H1 (cell line): ENCODE results near the gene ADAMTS17. TPM values are rescaled to one million over a fixed set of nuclear protein-coding genes. Genes with fewer than 3 reads are reported as not detected.

ENCODE experiments used
- CTCF ChIA-PET: fragments of 300-600 bp; sonication (Branson Sonifier 250); formaldehyde crosslinking; loops from one replicate; lab custom pipeline; 2021; ENCODE audit not compliant: partially characterized antibody; lab: Charles Lee
- POLR2A ChIA-PET: fragments of 300-600 bp; sonication (Branson Sonifier 250); formaldehyde crosslinking; loops from one replicate; lab custom pipeline; 2021; ENCODE audit warnings: inconsistent platforms; ENCODE audit not compliant: partially characterized antibody; lab: Charles Lee
- DNase-seq, 2 experiments: peaks; one replicate each; pipeline versions ENCODE4 v3.0.0 to v3.0.0-alpha.2; 2010 to 2022; ENCODE audit warnings: low spot score in 2 of 2, low read depth in 1 of 2, mixed read lengths in 1 of 2
- FAIRE-seq: peaks from 2 replicates; lab custom pipeline; 2011; peaks lifted over from hg19 to GRCh38; lab: Jason Lieb, UNC
- H2AFZ ChIP-seq: 2 replicates; pipeline ENCODE4 v1.8.1; 2012; ENCODE audit warnings: low read length, inconsistent platforms
- H2AK5ac ChIP-seq: 2 replicates; pipeline ENCODE4 v1.6.1; 2013; ENCODE audit warnings: low read depth, low read length
- H2BK120ac ChIP-seq: replicated peaks from 2 replicates; pipeline ENCODE3; 2013; ENCODE audit warnings: low read depth, low read length, inconsistent platforms
- H2BK12ac ChIP-seq: 2 replicates; pipeline ENCODE4 v1.6.1; 2013; ENCODE audit warnings: low read depth, low read length
- H2BK15ac ChIP-seq: 2 replicates; pipeline ENCODE4 v1.6.1; 2013; ENCODE audit warnings: low read length
- H2BK20ac ChIP-seq: 2 replicates; pipeline ENCODE4 v1.6.1; 2013; ENCODE audit warnings: low read length
- H2BK5ac ChIP-seq: 2 replicates; pipeline ENCODE4 v1.6.1; 2013; ENCODE audit warnings: low read depth, low read length
- H3K14ac ChIP-seq: 2 replicates; pipeline ENCODE4 v1.6.1; 2013; ENCODE audit warnings: inconsistent platforms; ENCODE audit not compliant: insufficient read length
- H3K18ac ChIP-seq: 2 replicates; pipeline ENCODE4 v1.6.1; 2013; ENCODE audit warnings: low read length; ENCODE audit errors: extremely low read depth
- H3K23ac ChIP-seq: 2 replicates; pipeline ENCODE4 v1.6.1; 2013; ENCODE audit warnings: inconsistent platforms; ENCODE audit not compliant: insufficient read length
- H3K23me2 ChIP-seq: 2 replicates; pipeline ENCODE4 v1.6.1; 2013; ENCODE audit warnings: low read depth, low read length
- H3K27ac ChIP-seq: 2 replicates; pipeline ENCODE4 v1.6.1; 2011; ENCODE audit warnings: low read depth, low read length, inconsistent platforms
- H3K27me3 ChIP-seq, 4 experiments: replicated peaks in 1 of 4; 1 replicate in 1 of 4; 2 replicates in 3 of 4; pipeline versions ENCODE4 v1.6.1 to v1.8.1; 2011 to 2013; ENCODE audit warnings: low read length in 3 of 4, mild to moderate bottlenecking in 3 of 4, inconsistent platforms in 2 of 4, mixed read lengths in 2 of 4, moderate library complexity in 1 of 4; ENCODE audit not compliant: control insufficient read depth in 3 of 4, insufficient read depth in 3 of 4; ENCODE audit errors: extremely low read depth in 1 of 4
- H3K36me3 ChIP-seq, 4 experiments: 2 replicates each; pipeline versions ENCODE4 v1.6.1 to v1.8.1; 2011 to 2013; ENCODE audit warnings: mild to moderate bottlenecking in 4 of 4, low read length in 3 of 4, moderate library complexity in 2 of 4, control low read depth in 1 of 4, inconsistent platforms in 1 of 4; ENCODE audit not compliant: insufficient read depth in 4 of 4, control insufficient read depth in 2 of 4
- H3K4ac ChIP-seq: replicated peaks from 2 replicates; pipeline ENCODE3; 2013; ENCODE audit warnings: low read length, low read depth, mixed read lengths, inconsistent platforms; ENCODE audit not compliant: insufficient read length
- H3K4me1 ChIP-seq, 4 experiments: replicated peaks in 1 of 4; 1 replicate in 1 of 4; 2 replicates in 3 of 4; pipeline versions ENCODE4 v1.6.1 to v1.8.1; 2011 to 2013; ENCODE audit warnings: low read length in 3 of 4, inconsistent platforms in 2 of 4, mixed read lengths in 1 of 4; ENCODE audit not compliant: insufficient read depth in 4 of 4, control insufficient read depth in 3 of 4
- H3K4me2 ChIP-seq, 2 experiments: 2 replicates each; pipeline versions ENCODE4 v1.6.1 to v1.8.1; 2011 to 2013; ENCODE audit warnings: low read depth in 2 of 2, low read length in 2 of 2, control low read depth in 1 of 2, inconsistent platforms in 1 of 2, mild to moderate bottlenecking in 1 of 2; ENCODE audit not compliant: insufficient read depth in 1 of 2
- H3K4me3 ChIP-seq, 4 experiments: fragments of 200-600, 300-600 bp in 1 of 4; sonication (generic), shearing (Covaris generic), sonication (Bioruptor Twin) in 1 of 4; 2 replicates each; pipeline versions ENCODE4 v1.5.1 to v1.8.1; 2011 to 2016; ENCODE audit warnings: low read length in 4 of 4, low read depth in 3 of 4, control low read depth in 2 of 4, inconsistent platforms in 2 of 4, mild to moderate bottlenecking in 2 of 4, mixed read lengths in 1 of 4, moderate library complexity in 1 of 4; ENCODE audit not compliant: insufficient read depth in 2 of 4; ENCODE audit errors: extremely low read depth in 1 of 4
- H3K56ac ChIP-seq: replicated peaks from 2 replicates; pipeline ENCODE3; 2013; ENCODE audit warnings: low read depth, mild to moderate bottlenecking, mixed read lengths, low read length, inconsistent platforms; ENCODE audit not compliant: insufficient read length
- H3K79me1 ChIP-seq: 2 replicates; pipeline ENCODE4 v1.6.1; 2013; ENCODE audit warnings: low read depth, low read length, control low read depth
- H3K79me2 ChIP-seq, 2 experiments: 2 replicates each; pipeline versions ENCODE4 v1.6.1 to v1.8.1; 2012 to 2013; ENCODE audit warnings: low read length in 2 of 2, mild to moderate bottlenecking in 2 of 2, inconsistent platforms in 1 of 2; ENCODE audit not compliant: insufficient read depth in 2 of 2, control insufficient read depth in 1 of 2
- H3K9ac ChIP-seq, 4 experiments: replicated peaks in 1 of 4; 1 replicate in 1 of 4; 2 replicates in 3 of 4; pipeline versions ENCODE4 v1.6.1 to v1.8.1; 2011 to 2013; ENCODE audit warnings: low read depth in 3 of 4, low read length in 3 of 4, control low read depth in 2 of 4, mild to moderate bottlenecking in 2 of 4, moderate library complexity in 2 of 4, inconsistent platforms in 1 of 4; ENCODE audit errors: extremely low read depth in 1 of 4
- H3K9me3 ChIP-seq, 2 experiments: 2 replicates each; pipeline versions ENCODE4 v1.6.1 to v1.8.1; 2012 to 2013; ENCODE audit warnings: mild to moderate bottlenecking in 2 of 2, moderate library complexity in 2 of 2, control low read depth in 1 of 2, inconsistent platforms in 1 of 2, low read depth in 1 of 2, low read length in 1 of 2, mixed read lengths in 1 of 2; ENCODE audit not compliant: insufficient read depth in 2 of 2
- H4K20me1 ChIP-seq, 2 experiments: replicated peaks in 1 of 2; 2 replicates each; pipeline versions ENCODE3 to v1.8.1; 2011 to 2013; ENCODE audit warnings: inconsistent platforms in 2 of 2, low read length in 2 of 2, mild to moderate bottlenecking in 1 of 2; ENCODE audit not compliant: insufficient read depth in 2 of 2, control insufficient read depth in 1 of 2
- H4K5ac ChIP-seq: 2 replicates; pipeline ENCODE4 v1.6.1; 2013; ENCODE audit warnings: low read length, low read depth, mixed read lengths, inconsistent platforms; ENCODE audit not compliant: insufficient read length
- H4K8ac ChIP-seq: 2 replicates; pipeline ENCODE4 v1.8.0; 2013; ENCODE audit warnings: mild to moderate bottlenecking, moderate library complexity, low read length, inconsistent platforms; ENCODE audit not compliant: insufficient read depth; ENCODE audit errors: extremely low read depth
- H4K91ac ChIP-seq: replicated peaks from 2 replicates; pipeline ENCODE3; 2013; ENCODE audit warnings: low read length, mixed read lengths, inconsistent platforms; ENCODE audit not compliant: insufficient read length
- BCL11A ChIP-seq, 2 experiments: IDR thresholded peaks; one replicate each; pipeline ENCODE4 v1.6.1; 2011; ENCODE audit warnings: low read depth in 2 of 2, low read length in 2 of 2, mild to moderate bottlenecking in 2 of 2
- CBX5 ChIP-seq: fragments of 300-800, 300-1000 bp; sonication (generic); IDR thresholded peaks from 2 replicates; pipeline ENCODE4 v1.7.1; 2016; ENCODE audit warnings: antibody characterized with exemption, low read length, low read depth
- CEBPB ChIP-seq: IDR thresholded peaks from 2 replicates; pipeline ENCODE4 v1.6.1; 2012; ENCODE audit warnings: low read depth, low read length
- CREB1 ChIP-seq: IDR thresholded peaks from 2 replicates; pipeline ENCODE4 v1.6.1; 2012; ENCODE audit warnings: inconsistent platforms
- HDAC6 ChIP-seq: IDR thresholded peaks from one replicate; pipeline ENCODE4 v1.7.1; 2012; ENCODE audit warnings: low read depth, mild to moderate bottlenecking, inconsistent platforms, low read length, moderate library complexity
- JUND ChIP-seq: IDR thresholded peaks from 2 replicates; pipeline ENCODE4 v1.6.1; 2011; ENCODE audit warnings: mild to moderate bottlenecking, improper control_type of control experiment, low read length
- KDM4A ChIP-seq: IDR thresholded peaks from one replicate; pipeline ENCODE4 v1.7.1; 2012; ENCODE audit warnings: low read depth, mild to moderate bottlenecking, moderate library complexity, low read length, inconsistent platforms; ENCODE audit not compliant: severe bottlenecking
- SP2 ChIP-seq: IDR thresholded peaks from 2 replicates; pipeline ENCODE4 v1.6.1; 2012; ENCODE audit warnings: mild to moderate bottlenecking, low read length, inconsistent platforms
- SUZ12 ChIP-seq: fragments of 200-600 bp; sonication (generic); IDR thresholded peaks from 2 replicates; pipeline ENCODE4 v1.6.1; 2012; ENCODE audit warnings: mild to moderate bottlenecking, inconsistent platforms, low read length, moderate library complexity, mixed read lengths
- TAF1 ChIP-seq: IDR thresholded peaks from 2 replicates; pipeline ENCODE4 v1.6.1; 2011; ENCODE audit warnings: mild to moderate bottlenecking, low read depth, low read length
- WGBS, 2 experiments: shearing (Covaris generic) in 1 of 2; methylation state at CpG; one replicate each; pipeline versions ENCODE4 v1.1.6 to v1.1.7; 2013 to 2015; ENCODE audit warnings: low lambda C conversion rate in 2 of 2, mixed read lengths in 2 of 2, inconsistent platforms in 1 of 2, low coverage in 1 of 2, missing lambda C conversion rate in 1 of 2; ENCODE audit not compliant: insufficient replicate concordance in 2 of 2, insufficient coverage in 1 of 2, insufficient read length in 1 of 2; ENCODE audit errors: extremely low coverage in 1 of 2, missing lambda C conversion rate in 1 of 2; 5-methylcytosine and 5-hydroxymethylcytosine counted together
- polyA plus RNA-seq, 7 experiments: library from polyadenylated mRNA; depleted of rRNA in 3 of 7; stranded (reverse) in 5 of 7; unstranded in 2 of 7; fragments of >200 nt in 5 of 7; fragments of 200-250 nt in 2 of 7; gene quantifications; 1 replicate in 5 of 7; 2 replicates in 1 of 7; 4 replicates in 1 of 7; pipeline versions ENCODE4 v1.2.1 to v1.2.3, GENCODE V29; 2011 to 2013; ENCODE audit warnings: missing spikeins in 2 of 7, mixed read lengths in 2 of 7
- total RNA-seq: library from RNA; stranded (reverse); fragmentation: NEBNext Ultra II Directional; extraction: Animal tissue kit (Norgen Biotek cat#: 25700); gene quantifications from 2 replicates; pipeline ENCODE4 v1.2.1, GENCODE V29; 2021
- TF ChIP-seq, protein P1 (sequence below): IDR thresholded peaks from 2 replicates; pipeline ENCODE4 v1.6.1; 2012; ENCODE audit warnings: inconsistent platforms
- TF ChIP-seq, protein P2 (sequence below), 3 experiments: IDR thresholded peaks; 1 replicate in 2 of 3; 2 replicates in 1 of 3; pipeline versions ENCODE4 v1.5.1 to v1.6.1; 2011; ENCODE audit warnings: low read length in 3 of 3, mild to moderate bottlenecking in 3 of 3, inconsistent platforms in 2 of 3, low read depth in 1 of 3, moderate library complexity in 1 of 3; ENCODE audit not compliant: insufficient read depth in 1 of 3; ENCODE audit errors: control extremely low read depth in 1 of 3

The ADAMTS17 gene
- total and polyA plus RNA-seq, 2 of the 8 experiments (the other 6 are each of a cell fraction or from before 2014, with no cell fraction given), result 0.51 to 1.7 TPM

DNA sequence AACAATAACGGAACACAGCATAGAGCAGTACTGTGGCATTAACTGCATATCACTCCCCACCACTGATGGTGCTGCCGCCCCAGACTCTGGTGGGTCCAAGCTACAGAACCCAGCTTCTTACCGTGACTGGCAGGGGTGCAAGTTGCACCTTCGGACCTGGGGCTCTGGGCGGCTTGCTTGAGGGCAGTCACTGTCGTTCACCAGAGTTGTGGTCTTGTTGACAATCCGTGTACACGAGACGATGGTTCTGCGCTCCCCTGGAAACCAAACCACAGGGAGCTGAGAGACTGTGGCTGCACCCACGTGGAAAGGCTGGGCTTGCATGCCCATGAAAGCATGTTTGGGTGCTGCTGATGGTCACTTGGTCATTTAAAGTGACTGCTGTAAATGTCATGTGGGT lies 293.0 kb downstream of the ADAMTS17 start:
- Histone ChIP-seq H3K27me3 (no peaks in the 10 kb centered on the region), H4K8ac (no peak overlapping the region), H3K36me3 (no peaks in the 10 kb centered on the region), H3K4ac (no peak overlapping the region), H2AK5ac (no peak overlapping the region), H2BK15ac (no peak overlapping the region), H3K79me1 (no peaks in the 10 kb centered on the region), H3K9me3 (peaks cover 12 to 15% of the 10 kb centered on the region in 2 experiments; a peak in 3 of 4 replicates), H3K4me1 (no peaks in the 10 kb centered on the region), H2AFZ (no peak overlapping the region), H2BK5ac (no peak overlapping the region), H3K79me2 (no peaks in the 10 kb centered on the region), H3K23me2 (no peaks in the 10 kb centered on the region), H4K20me1 (no peaks in the 10 kb centered on the region), H3K9ac (no peak overlapping the region), H2BK20ac (no peak overlapping the region), H3K4me3 (no peak overlapping the region), H3K23ac (no peak overlapping the region), H3K18ac (no peak overlapping the region), H3K56ac (no peak overlapping the region), H3K14ac (no peak overlapping the region), H4K5ac (no peak overlapping the region), H2BK12ac (no peak overlapping the region), H4K91ac (no peak overlapping the region), H2BK120ac (no peak overlapping the region), H3K27ac (no peak overlapping the region), H3K4me2 (no peak overlapping the region)
- 92% methylated on average over 11 of the region's 11 CpGs; no CpG with 5 or more reads in 1 of the 2 experiments for WGBS, 2 experiments
- FAIRE-seq, result no peak
- POLR2A ChIA-PET, result no interaction called here
- no peak for DNase-seq
- CTCF ChIA-PET, result interaction anchor here (2.1 kb wide), 1 partner anchor 17 kb away, joined by 6 read pairs; no protein-coding TSS in a partner anchor
- TF ChIP-seq CREB1, result no peak
- no peak for TF ChIP-seq TAF1
- TF ChIP-seq KDM4A, result no peak
- TF ChIP-seq, protein P1, sequence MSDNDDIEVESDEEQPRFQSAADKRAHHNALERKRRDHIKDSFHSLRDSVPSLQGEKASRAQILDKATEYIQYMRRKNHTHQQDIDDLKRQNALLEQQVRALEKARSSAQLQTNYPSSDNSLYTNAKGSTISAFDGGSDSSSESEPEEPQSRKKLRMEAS, result no peak
- TF ChIP-seq SP2, result no peak
- TF ChIP-seq CBX5, result no peak
- TF ChIP-seq SUZ12, result no peak
- TF ChIP-seq HDAC6, result no peak
- TF ChIP-seq BCL11A (IDR thresholded peaks at IDR 0.05; ENCODE audit: low read depth in 2 of 2, low read length in 2 of 2), result no peak
- no peak for TF ChIP-seq JUND
- TF ChIP-seq, protein P2, sequence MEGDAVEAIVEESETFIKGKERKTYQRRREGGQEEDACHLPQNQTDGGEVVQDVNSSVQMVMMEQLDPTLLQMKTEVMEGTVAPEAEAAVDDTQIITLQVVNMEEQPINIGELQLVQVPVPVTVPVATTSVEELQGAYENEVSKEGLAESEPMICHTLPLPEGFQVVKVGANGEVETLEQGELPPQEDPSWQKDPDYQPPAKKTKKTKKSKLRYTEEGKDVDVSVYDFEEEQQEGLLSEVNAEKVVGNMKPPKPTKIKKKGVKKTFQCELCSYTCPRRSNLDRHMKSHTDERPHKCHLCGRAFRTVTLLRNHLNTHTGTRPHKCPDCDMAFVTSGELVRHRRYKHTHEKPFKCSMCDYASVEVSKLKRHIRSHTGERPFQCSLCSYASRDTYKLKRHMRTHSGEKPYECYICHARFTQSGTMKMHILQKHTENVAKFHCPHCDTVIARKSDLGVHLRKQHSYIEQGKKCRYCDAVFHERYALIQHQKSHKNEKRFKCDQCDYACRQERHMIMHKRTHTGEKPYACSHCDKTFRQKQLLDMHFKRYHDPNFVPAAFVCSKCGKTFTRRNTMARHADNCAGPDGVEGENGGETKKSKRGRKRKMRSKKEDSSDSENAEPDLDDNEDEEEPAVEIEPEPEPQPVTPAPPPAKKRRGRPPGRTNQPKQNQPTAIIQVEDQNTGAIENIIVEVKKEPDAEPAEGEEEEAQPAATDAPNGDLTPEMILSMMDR (IDR thresholded peaks at IDR 0.05; ENCODE audit: control extremely low read depth in 1 of 3, insufficient read depth in 1 of 3, low read depth in 1 of 3, low read length in 3 of 3), result no peak
- TF ChIP-seq CEBPB, result no peak
